ENCODE results near the gene HS6ST2.
A peak's percentile ranks its signal among the peaks of the same experiment; 100 is the strongest.

The HS6ST2 gene

GRCh38 chrX:132843363-132843762 is 115.1 kb downstream of the HS6ST2 start:
- Histone ChIP-seq H3K4me3 (ENCODE audit: extremely low read depth, insufficient read depth, low read length, poor library complexity, severe bottlenecking) (no peak overlapping the region), H3K27ac (ENCODE audit: low read depth, low read length, severe bottlenecking) (no peak overlapping the region), H3K9me3 (ENCODE audit: control insufficient read depth, low read length) (no peaks in the 10 kb centered on the region), H3K4me1 (ENCODE audit: control insufficient read depth, insufficient read depth, low read length, poor library complexity, severe bottlenecking) (peaks cover 5% of the 10 kb centered on the region), H3K36me3 (ENCODE audit: control insufficient read depth, insufficient read depth, low read length) (no peaks in the 10 kb centered on the region)
- 40% methylated on average over 1 of the region's 5 CpGs; no CpG with 5 or more reads in 1 of the 2 experiments for WGBS, 2 experiments (ENCODE audit: insufficient coverage in 2 of 2)

GRCh38 chrX:132842460-132843238 is 115.8 kb downstream of the HS6ST2 start:
- H3K4me3 ChIP-seq (ENCODE audit: extremely low read depth, insufficient read depth, low read length, poor library complexity, severe bottlenecking): no peak overlapping the region
- H3K27ac ChIP-seq (ENCODE audit: low read depth, low read length, severe bottlenecking): no peak overlapping the region
- WGBS, 2 experiments (ENCODE audit: insufficient coverage in 2 of 2): 50% methylated on average over 1 to 2 of the region's 4 CpGs
- H3K4me1 ChIP-seq (ENCODE audit: control insufficient read depth, insufficient read depth, low read length, poor library complexity, severe bottlenecking): peaks cover 7% of the 10 kb centered on the region
- no peaks in the 10 kb centered on the region for H3K36me3 ChIP-seq (ENCODE audit: control insufficient read depth, insufficient read depth, low read length)
- H3K9me3 ChIP-seq (ENCODE audit: control insufficient read depth, low read length): no peaks in the 10 kb centered on the region

- WGBS, 2 experiments (ENCODE audit: insufficient coverage in 2 of 2): 71% methylated on average over 2 of the region's 5 CpGs; no CpG with 5 or more reads in 1 of the 2 experiments
- Histone ChIP-seq H3K4me1 (ENCODE audit: control insufficient read depth, insufficient read depth, low read length, poor library complexity, severe bottlenecking) (peaks cover 7% of the 10 kb centered on the region), H3K27ac (ENCODE audit: low read depth, low read length, severe bottlenecking) (no peak overlapping the region), H3K36me3 (ENCODE audit: control insufficient read depth, insufficient read depth, low read length) (no peaks in the 10 kb centered on the region), H3K4me3 (ENCODE audit: extremely low read depth, insufficient read depth, low read length, poor library complexity, severe bottlenecking) (no peak overlapping the region), H3K9me3 (ENCODE audit: control insufficient read depth, low read length) (no peaks in the 10 kb centered on the region)
Observed at GRCh38 chrX:132837967-132838366, 120.5 kb downstream of the HS6ST2 start.

- Histone ChIP-seq H3K4me3 (ENCODE audit: extremely low read depth, insufficient read depth, low read length, poor library complexity, severe bottlenecking) (no peak overlapping the region), H3K4me1 (ENCODE audit: control insufficient read depth, insufficient read depth, low read length, poor library complexity, severe bottlenecking) (peaks cover 3% of the 10 kb centered on the region), H3K9me3 (ENCODE audit: control insufficient read depth, low read length) (no peaks in the 10 kb centered on the region), H3K27ac (ENCODE audit: low read depth, low read length, severe bottlenecking) (peak overlapping the region; percentile 36), H3K36me3 (ENCODE audit: control insufficient read depth, insufficient read depth, low read length) (no peaks in the 10 kb centered on the region)
- 86% methylated on average over 3 of the region's 3 CpGs; no CpG with 5 or more reads in 1 of the 2 experiments for WGBS, 2 experiments (ENCODE audit: insufficient coverage in 2 of 2)
Observed at GRCh38 chrX:132837126-132837525, 121.3 kb downstream of the HS6ST2 start.

- Histone ChIP-seq H3K36me3 (ENCODE audit: control insufficient read depth, insufficient read depth, low read length) (no peaks in the 10 kb centered on the region), H3K4me3 (ENCODE audit: extremely low read depth, insufficient read depth, low read length, poor library complexity, severe bottlenecking) (no peak overlapping the region), H3K4me1 (ENCODE audit: control insufficient read depth, insufficient read depth, low read length, poor library complexity, severe bottlenecking) (peaks cover 2% of the 10 kb centered on the region), H3K27ac (ENCODE audit: low read depth, low read length, severe bottlenecking) (no peak overlapping the region), H3K9me3 (ENCODE audit: control insufficient read depth, low read length) (no peaks in the 10 kb centered on the region)
Observed at GRCh38 chrX:132836471-132836870, 122.0 kb downstream of the HS6ST2 start.

- WGBS, 2 experiments (ENCODE audit: insufficient coverage in 2 of 2): no CpG with 5 or more reads among the region's 1 CpG
- no peaks in the 10 kb centered on the region for H3K9me3 ChIP-seq (ENCODE audit: control insufficient read depth, low read length)
Observed at GRCh38 chrX:132834741-132835140, 123.7 kb downstream of the HS6ST2 start.

GRCh38 chrX:132834109-132834508 is 124.3 kb downstream of the HS6ST2 start:
- 96% methylated on average over 3 of the region's 5 CpGs; no CpG with 5 or more reads in 1 of the 2 experiments for WGBS, 2 experiments (ENCODE audit: insufficient coverage in 2 of 2)
- no peak overlapping the region for H3K4me3 ChIP-seq (ENCODE audit: extremely low read depth, insufficient read depth, low read length, poor library complexity, severe bottlenecking)
- H3K4me1 ChIP-seq (ENCODE audit: control insufficient read depth, insufficient read depth, low read length, poor library complexity, severe bottlenecking): peaks cover 2% of the 10 kb centered on the region
- no peak overlapping the region for H3K27ac ChIP-seq (ENCODE audit: low read depth, low read length, severe bottlenecking)
- no peaks in the 10 kb centered on the region for H3K36me3 ChIP-seq (ENCODE audit: control insufficient read depth, insufficient read depth, low read length)
- H3K9me3 ChIP-seq (ENCODE audit: control insufficient read depth, low read length): no peaks in the 10 kb centered on the region

More at GRCh38 chrX:132834741-132835140, 123.7 kb downstream of the HS6ST2 start:
- H3K27ac ChIP-seq (ENCODE audit: low read depth, low read length, severe bottlenecking): no peak overlapping the region
- peaks cover 2% of the 10 kb centered on the region for H3K4me1 ChIP-seq (ENCODE audit: control insufficient read depth, insufficient read depth, low read length, poor library complexity, severe bottlenecking)
- no peaks in the 10 kb centered on the region for H3K36me3 ChIP-seq (ENCODE audit: control insufficient read depth, insufficient read depth, low read length)
- no peak overlapping the region for H3K4me3 ChIP-seq (ENCODE audit: extremely low read depth, insufficient read depth, low read length, poor library complexity, severe bottlenecking)

GRCh38 chrX:132833373-132833772 is 125.1 kb downstream of the HS6ST2 start:
- Histone ChIP-seq H3K9me3 (ENCODE audit: control insufficient read depth, low read length) (no peaks in the 10 kb centered on the region), H3K36me3 (ENCODE audit: control insufficient read depth, insufficient read depth, low read length) (no peaks in the 10 kb centered on the region), H3K4me1 (ENCODE audit: control insufficient read depth, insufficient read depth, low read length, poor library complexity, severe bottlenecking) (peaks cover 2% of the 10 kb centered on the region), H3K4me3 (ENCODE audit: extremely low read depth, insufficient read depth, low read length, poor library complexity, severe bottlenecking) (no peak overlapping the region), H3K27ac (ENCODE audit: low read depth, low read length, severe bottlenecking) (no peak overlapping the region)
- 80% methylated on average over 1 of the region's 2 CpGs; no CpG with 5 or more reads in 1 of the 2 experiments for WGBS, 2 experiments (ENCODE audit: insufficient coverage in 2 of 2)

- H3K4me1 ChIP-seq (ENCODE audit: control insufficient read depth, insufficient read depth, low read length, poor library complexity, severe bottlenecking): no peaks in the 10 kb centered on the region
- H3K36me3 ChIP-seq (ENCODE audit: control insufficient read depth, insufficient read depth, low read length): no peaks in the 10 kb centered on the region
- no peaks in the 10 kb centered on the region for H3K9me3 ChIP-seq (ENCODE audit: control insufficient read depth, low read length)
- no peak overlapping the region for H3K27ac ChIP-seq (ENCODE audit: low read depth, low read length, severe bottlenecking)
- H3K4me3 ChIP-seq (ENCODE audit: extremely low read depth, insufficient read depth, low read length, poor library complexity, severe bottlenecking): no peak overlapping the region
- WGBS, 2 experiments (ENCODE audit: insufficient coverage in 2 of 2): 80 to 100% methylated on average over 1 to 2 of the region's 8 CpGs
Observed at GRCh38 chrX:132831336-132831973, 127.0 kb downstream of the HS6ST2 start.

GRCh38 chrX:132822634-132823012 is 135.8 kb downstream of the HS6ST2 start:
- Histone ChIP-seq H3K4me1 (ENCODE audit: control insufficient read depth, insufficient read depth, low read length, poor library complexity, severe bottlenecking) (no peaks in the 10 kb centered on the region), H3K27ac (ENCODE audit: low read depth, low read length, severe bottlenecking) (no peak overlapping the region), H3K4me3 (ENCODE audit: extremely low read depth, insufficient read depth, low read length, poor library complexity, severe bottlenecking) (no peak overlapping the region), H3K36me3 (ENCODE audit: control insufficient read depth, insufficient read depth, low read length) (no peaks in the 10 kb centered on the region), H3K9me3 (ENCODE audit: control insufficient read depth, low read length) (no peaks in the 10 kb centered on the region)
- WGBS, 2 experiments (ENCODE audit: insufficient coverage in 2 of 2): 80 to 90% methylated on average over 1 of the region's 2 CpGs
